Stomach (tissue), 4 donors: ENCODE data around the gene DTD1.

Experiments used
- EP300 ChIP-seq: sonication (generic); formaldehyde crosslinking; IDR thresholded peaks from one replicate; pipeline ENCODE4 v1.6.1; 2017; ENCODE audit warnings: antibody characterized with exemption
- POLR2A ChIP-seq, 4 donors: fragments of 450-650 bp; IDR thresholded peaks; one replicate each; pipeline ENCODE4 v1.6.1; 2016; ENCODE audit warnings: antibody characterized with exemption in 4 of 4, control low read depth in 2 of 4, mild to moderate bottlenecking in 1 of 4, moderate library complexity in 1 of 4
- TF ChIP-seq, protein P1 (sequence below), 7 experiments: fragments of 450-650 bp in 4 of 7; fragments of 200-600 bp in 3 of 7; sonication (generic) in 3 of 7; IDR thresholded peaks; one replicate each; pipeline ENCODE4 v1.5.1; 2016 to 2019; ENCODE audit warnings: antibody characterized with exemption in 7 of 7, control low read depth in 2 of 7, mild to moderate bottlenecking in 1 of 7

DNA sequence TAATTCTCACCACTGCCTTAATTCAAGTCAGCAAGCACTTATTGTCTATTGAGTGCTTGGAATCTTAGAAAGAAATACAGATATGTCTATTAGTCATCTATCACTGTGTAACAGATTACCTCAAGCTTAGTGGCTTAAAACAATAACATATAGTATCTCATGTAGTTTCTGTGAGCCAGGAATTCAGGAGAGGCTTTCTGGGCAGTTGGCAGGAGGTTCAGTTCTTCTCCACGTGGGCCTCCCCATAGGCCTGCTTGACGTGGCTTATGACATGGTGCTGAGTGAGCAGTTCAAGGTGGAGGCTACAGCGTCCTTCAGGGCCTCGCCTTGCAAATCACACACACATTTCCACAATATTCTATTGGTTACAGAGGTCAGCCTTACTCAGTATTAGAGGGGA, 69.7 kb downstream of the DTD1 start:
- TF ChIP-seq, protein P1, sequence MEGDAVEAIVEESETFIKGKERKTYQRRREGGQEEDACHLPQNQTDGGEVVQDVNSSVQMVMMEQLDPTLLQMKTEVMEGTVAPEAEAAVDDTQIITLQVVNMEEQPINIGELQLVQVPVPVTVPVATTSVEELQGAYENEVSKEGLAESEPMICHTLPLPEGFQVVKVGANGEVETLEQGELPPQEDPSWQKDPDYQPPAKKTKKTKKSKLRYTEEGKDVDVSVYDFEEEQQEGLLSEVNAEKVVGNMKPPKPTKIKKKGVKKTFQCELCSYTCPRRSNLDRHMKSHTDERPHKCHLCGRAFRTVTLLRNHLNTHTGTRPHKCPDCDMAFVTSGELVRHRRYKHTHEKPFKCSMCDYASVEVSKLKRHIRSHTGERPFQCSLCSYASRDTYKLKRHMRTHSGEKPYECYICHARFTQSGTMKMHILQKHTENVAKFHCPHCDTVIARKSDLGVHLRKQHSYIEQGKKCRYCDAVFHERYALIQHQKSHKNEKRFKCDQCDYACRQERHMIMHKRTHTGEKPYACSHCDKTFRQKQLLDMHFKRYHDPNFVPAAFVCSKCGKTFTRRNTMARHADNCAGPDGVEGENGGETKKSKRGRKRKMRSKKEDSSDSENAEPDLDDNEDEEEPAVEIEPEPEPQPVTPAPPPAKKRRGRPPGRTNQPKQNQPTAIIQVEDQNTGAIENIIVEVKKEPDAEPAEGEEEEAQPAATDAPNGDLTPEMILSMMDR (IDR thresholded peaks at IDR 0.05), result no peak
- TF ChIP-seq EP300 (no peak), POLR2A (IDR thresholded peaks at IDR 0.05) (no peak)
